Activated T-cell treated with anti-CD3 and anti-CD28 coated beads, Interleukin-2, amount 50 U/mL, for 72 hours (primary cell): ENCODE results near the gene YKT6. TPM values are rescaled to one million over a fixed set of nuclear protein-coding genes. Genes with fewer than 3 reads are reported as not detected.
"Not testable (repeated sequence)": the region's sequence is repeated elsewhere in the genome, so short reads cannot be mapped to it uniquely, and the experiment has no call there.

Experiments used
- ATAC-seq, 2 donors: fragments of 150-1000 bp; cut with Tn5 transposase; replicated peaks in 1 of 2; 2 replicates each; pipeline ENCODE4 v1.10.0; 2021; ENCODE audit warnings: moderate library complexity in 2 of 2, mild to moderate bottlenecking in 1 of 2
- DNase-seq, 2 donors: peaks; one replicate each; pipeline ENCODE4 v3.0.0; 2021 to 2022; ENCODE audit warnings: mixed read lengths in 1 of 2
- H3K27ac Mint-ChIP-seq: one replicate; pipeline ENCODE4 v1.8.0; 2022; ENCODE audit warnings: mild to moderate bottlenecking, moderate library complexity, mixed read lengths
- H3K27me3 Mint-ChIP-seq: one replicate; pipeline ENCODE4 v1.8.0; 2022; ENCODE audit warnings: low read depth, mixed read lengths
- H3K36me3 Mint-ChIP-seq, 2 donors: one replicate each; pipeline ENCODE4 v1.8.0; 2022; ENCODE audit warnings: mixed read lengths in 2 of 2, mild to moderate bottlenecking in 1 of 2; ENCODE audit not compliant: insufficient read depth in 2 of 2
- H3K4me1 Mint-ChIP-seq: one replicate; pipeline ENCODE4 v1.8.0; 2022; ENCODE audit warnings: low read depth, mixed read lengths
- H3K4me3 Mint-ChIP-seq, 2 donors: one replicate each; pipeline ENCODE4 v1.8.0; 2022; ENCODE audit warnings: mild to moderate bottlenecking in 2 of 2, mixed read lengths in 2 of 2, moderate library complexity in 2 of 2
- H3K9me3 Mint-ChIP-seq, 2 donors: one replicate each; pipeline ENCODE4 v1.8.0; 2022; ENCODE audit warnings: mixed read lengths in 2 of 2
- total RNA-seq, 2 donors: library from RNA; stranded (reverse); gene quantifications; one replicate each; pipeline ENCODE4 v1.2.3, GENCODE V29; 2022

Gene YKT6
- total RNA-seq, 2 donors from 2014 or later = 66.0 to 72.3 TPM

- no peak for ATAC-seq
- H3K27me3 Mint-ChIP-seq = no peaks in the 10 kb centered on the region
- no peaks in the 10 kb centered on the region for H3K4me1 Mint-ChIP-seq
- H3K27ac Mint-ChIP-seq = no peak overlapping the region
- H3K9me3 Mint-ChIP-seq = no peaks in the 10 kb centered on the region
- no peak overlapping the region for H3K4me3 Mint-ChIP-seq
- no peak for DNase-seq
- no peaks in the 10 kb centered on the region for H3K36me3 Mint-ChIP-seq
Measured at GRCh38 chr7:44159824-44160630, 40.8 kb upstream of the YKT6 start.

DNA sequence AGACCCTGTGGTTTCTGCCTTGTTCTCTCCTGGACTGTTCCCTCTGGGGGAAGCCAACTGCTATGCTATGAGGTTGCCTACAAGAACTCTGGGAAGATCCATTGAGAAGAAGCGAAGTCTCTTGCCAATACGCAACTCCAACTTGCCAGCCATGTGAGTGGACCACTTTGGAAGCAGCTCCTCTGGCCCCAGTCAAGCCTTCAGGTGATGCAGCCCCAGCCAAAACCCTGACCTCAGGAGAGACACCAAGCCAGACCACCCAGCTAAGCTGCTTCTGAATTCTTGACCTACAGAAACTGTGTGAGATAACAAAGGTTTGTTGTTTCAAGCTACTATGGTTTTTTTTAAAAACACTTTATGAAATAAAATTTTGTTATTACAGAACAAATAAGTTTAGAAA, 39.4 kb upstream of the YKT6 start:
- Mint-ChIP-seq H3K4me1 (no peaks in the 10 kb centered on the region), H3K4me3 (no peak overlapping the region), H3K27ac (no peak overlapping the region), H3K9me3 (no peaks in the 10 kb centered on the region), H3K27me3 (no peaks in the 10 kb centered on the region), H3K36me3 (no peaks in the 10 kb centered on the region)
- no peak for ATAC-seq
- no peak for DNase-seq

- DNase-seq (no peak), ATAC-seq (no peak)
- no peak overlapping the region for H3K27ac Mint-ChIP-seq
- no peaks in the 10 kb centered on the region for H3K36me3 Mint-ChIP-seq
- H3K9me3 Mint-ChIP-seq = no peaks in the 10 kb centered on the region
- no peak overlapping the region for H3K4me3 Mint-ChIP-seq
- no peaks in the 10 kb centered on the region for H3K27me3 Mint-ChIP-seq
- H3K4me1 Mint-ChIP-seq = no peaks in the 10 kb centered on the region
Measured at GRCh38 chr7:44162179-44162578, 38.6 kb upstream of the YKT6 start.

GRCh38 chr7:44162785-44163395, 37.9 kb upstream of the YKT6 start:
- no peaks in the 10 kb centered on the region for H3K9me3 Mint-ChIP-seq
- H3K36me3 Mint-ChIP-seq = no peaks in the 10 kb centered on the region
- DNase-seq = no peak
- no peaks in the 10 kb centered on the region for H3K27me3 Mint-ChIP-seq
- no peaks in the 10 kb centered on the region for H3K4me1 Mint-ChIP-seq
- no peak overlapping the region for H3K4me3 Mint-ChIP-seq
- ATAC-seq = no peak
- H3K27ac Mint-ChIP-seq = no peak overlapping the region

- DNase-seq = no peak
- no peak overlapping the region for H3K4me3 Mint-ChIP-seq
- no peaks in the 10 kb centered on the region for H3K27me3 Mint-ChIP-seq
- no peaks in the 10 kb centered on the region for H3K9me3 Mint-ChIP-seq
- H3K27ac Mint-ChIP-seq = no peak overlapping the region
- H3K4me1 Mint-ChIP-seq = no peaks in the 10 kb centered on the region
- no peak for ATAC-seq
- no peaks in the 10 kb centered on the region for H3K36me3 Mint-ChIP-seq
Measured at GRCh38 chr7:44163591-44163990, 37.2 kb upstream of the YKT6 start.

- H3K27me3 Mint-ChIP-seq = no peaks in the 10 kb centered on the region
- ATAC-seq (no peak), DNase-seq (no peak)
- H3K36me3 Mint-ChIP-seq = no peaks in the 10 kb centered on the region
- H3K4me1 Mint-ChIP-seq = no peaks in the 10 kb centered on the region
- no peak overlapping the region for H3K4me3 Mint-ChIP-seq
- H3K9me3 Mint-ChIP-seq = no peaks in the 10 kb centered on the region
- no peak overlapping the region for H3K27ac Mint-ChIP-seq
Measured at GRCh38 chr7:44167920-44168319, 32.9 kb upstream of the YKT6 start.

DNA sequence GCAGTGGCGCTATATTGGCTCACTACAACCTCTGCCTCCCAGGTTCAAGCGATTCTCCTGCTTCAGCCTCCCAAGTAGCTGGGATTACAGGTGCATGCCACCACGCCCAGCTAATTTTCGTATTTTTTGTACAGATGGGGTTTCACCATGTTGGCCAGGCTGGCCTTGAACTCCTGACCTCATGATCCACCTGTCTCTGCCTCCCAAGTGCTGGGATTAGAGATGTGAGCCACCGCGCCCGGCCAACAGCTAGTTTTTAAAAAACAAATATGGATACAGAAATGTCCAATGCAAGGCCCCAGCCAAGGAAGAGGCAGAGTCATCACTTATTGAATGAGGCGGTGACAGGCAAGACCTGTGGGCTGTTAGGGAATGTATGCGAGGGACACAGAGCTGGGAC, 28.9 kb upstream of the YKT6 start:
- not testable (repeated sequence) for H3K9me3 Mint-ChIP-seq, H3K27ac Mint-ChIP-seq, DNase-seq, H3K27me3 Mint-ChIP-seq, H3K36me3 Mint-ChIP-seq, ATAC-seq, H3K4me3 Mint-ChIP-seq, H3K4me1 Mint-ChIP-seq

- H3K27ac Mint-ChIP-seq = no peak overlapping the region
- no peak overlapping the region for H3K4me3 Mint-ChIP-seq
- H3K9me3 Mint-ChIP-seq = no peaks in the 10 kb centered on the region
Measured at GRCh38 chr7:44172352-44172751, 28.4 kb upstream of the YKT6 start.

GRCh38 chr7:44172803-44173424, 27.9 kb upstream of the YKT6 start:
- no peak overlapping the region for H3K4me3 Mint-ChIP-seq
- H3K9me3 Mint-ChIP-seq = no peaks in the 10 kb centered on the region
- no peak for DNase-seq
- H3K27me3 Mint-ChIP-seq = no peaks in the 10 kb centered on the region
- H3K4me1 Mint-ChIP-seq = no peaks in the 10 kb centered on the region
- H3K27ac Mint-ChIP-seq = no peak overlapping the region
- no peak for ATAC-seq
- no peaks in the 10 kb centered on the region for H3K36me3 Mint-ChIP-seq

More at GRCh38 chr7:44172352-44172751, 28.4 kb upstream of the YKT6 start:
- Mint-ChIP-seq H3K36me3 (no peaks in the 10 kb centered on the region), H3K27me3 (no peaks in the 10 kb centered on the region), H3K4me1 (no peaks in the 10 kb centered on the region)
- DNase-seq (no peak), ATAC-seq (no peak)

DNA sequence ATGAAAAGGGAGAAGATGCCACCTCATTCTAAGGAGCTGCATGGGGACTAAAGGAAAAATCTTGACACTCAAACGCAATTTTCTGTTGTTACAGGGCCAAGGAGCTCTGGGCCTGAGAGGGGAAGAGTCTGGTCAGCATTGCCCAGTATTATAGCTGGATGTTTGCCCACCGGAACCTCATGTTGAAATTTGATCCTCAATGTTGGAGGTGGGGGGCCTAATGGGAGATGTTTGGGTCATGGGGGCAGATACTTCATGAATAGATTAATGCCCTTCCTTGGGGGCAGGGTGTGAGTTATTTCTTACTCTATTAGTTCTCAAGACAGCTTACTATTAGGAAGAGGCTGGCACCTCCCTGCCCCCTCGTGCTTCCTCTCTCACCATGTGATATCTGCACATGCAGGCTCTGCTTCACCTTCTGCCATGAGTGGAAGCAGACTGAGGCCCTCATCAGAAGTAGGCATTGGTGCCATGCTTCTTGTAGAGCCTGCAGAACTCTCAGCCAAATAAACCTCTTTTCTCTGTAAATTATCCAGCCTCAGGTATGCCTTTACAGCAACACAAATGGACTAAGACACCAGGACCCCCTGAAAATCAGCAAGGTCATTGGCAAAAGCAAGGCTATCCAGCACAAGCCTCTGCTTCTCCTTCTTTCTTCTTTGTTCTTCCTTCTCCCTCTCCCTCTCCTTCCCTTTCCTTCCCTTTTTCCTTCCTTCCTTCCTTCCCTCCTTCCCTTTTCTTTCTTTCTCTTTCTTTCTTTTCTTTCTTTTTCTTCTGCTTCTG, 26.7 kb upstream of the YKT6 start:
- Mint-ChIP-seq H3K4me3 (no peak overlapping the region), H3K36me3 (no peaks in the 10 kb centered on the region), H3K9me3 (no peaks in the 10 kb centered on the region), H3K27me3 (peaks cover 8% of the 10 kb centered on the region), H3K27ac (no peak overlapping the region), H3K4me1 (no peaks in the 10 kb centered on the region)
- ATAC-seq = no peak
- no peak for DNase-seq

DNA sequence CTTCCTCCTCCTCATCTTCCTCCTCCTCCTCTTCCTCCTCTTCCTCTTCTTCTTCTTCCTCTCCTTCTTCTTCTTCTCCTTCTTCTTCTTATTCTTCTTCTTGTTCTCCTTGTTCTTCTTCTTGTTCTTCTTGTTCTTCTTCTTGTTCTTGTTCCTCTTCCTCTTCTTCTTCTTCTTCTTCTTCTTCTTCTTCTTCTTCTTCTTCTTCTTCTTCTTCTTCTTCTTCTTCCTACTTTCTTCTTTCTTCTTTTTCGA, 26.2 kb upstream of the YKT6 start:
- peaks cover 10% of the 10 kb centered on the region for H3K27me3 Mint-ChIP-seq
- H3K27ac Mint-ChIP-seq, H3K4me1 Mint-ChIP-seq, ATAC-seq, H3K9me3 Mint-ChIP-seq, H3K4me3 Mint-ChIP-seq, H3K36me3 Mint-ChIP-seq, DNase-seq: not testable (repeated sequence)

- no peak for ATAC-seq
Measured at GRCh38 chr7:44175730-44176129, 25.0 kb upstream of the YKT6 start.

DNA sequence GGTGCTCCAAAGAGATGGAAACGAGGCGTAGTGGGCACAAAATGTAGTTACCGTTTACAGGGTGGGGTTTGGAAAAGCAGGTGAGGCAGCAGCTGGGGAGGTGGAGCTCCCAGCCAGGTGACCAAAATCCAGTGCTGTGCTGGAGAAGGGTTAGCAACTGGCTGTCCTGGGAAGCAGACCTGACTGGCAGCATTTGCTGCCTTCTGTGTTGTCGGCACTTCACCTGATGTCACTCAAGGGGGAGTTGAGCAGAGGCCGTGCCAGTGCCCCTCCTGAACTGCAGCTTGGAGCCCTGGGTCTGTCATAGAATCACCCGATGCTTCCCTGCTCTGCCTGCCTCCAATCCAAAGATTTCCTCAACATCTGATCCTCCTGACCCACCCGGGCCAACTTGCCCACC, 24.3 kb upstream of the YKT6 start:
- Mint-ChIP-seq H3K4me1 (no peaks in the 10 kb centered on the region), H3K27me3 (peaks cover 10% of the 10 kb centered on the region), H3K4me3 (no peak overlapping the region), H3K36me3 (no peaks in the 10 kb centered on the region), H3K9me3 (no peaks in the 10 kb centered on the region), H3K27ac (no peak overlapping the region)
- DNase-seq = no peak
- ATAC-seq = no peak

More at GRCh38 chr7:44175730-44176129, 25.0 kb upstream of the YKT6 start:
- Mint-ChIP-seq H3K9me3 (no peaks in the 10 kb centered on the region), H3K4me3 (no peak overlapping the region), H3K36me3 (no peaks in the 10 kb centered on the region), H3K27ac (no peak overlapping the region), H3K27me3 (peaks cover 10% of the 10 kb centered on the region), H3K4me1 (no peaks in the 10 kb centered on the region)
- DNase-seq = no peak
